ENCODE results near the gene PHACTR3.

GRCh38 chr20:59559024-59559817 lies 45.1 kb upstream of the PHACTR3 start:
- no peak for TF ChIP-seq CTCF (IDR thresholded peaks at IDR 0.05)
- TF ChIP-seq POLR2A (IDR thresholded peaks at IDR 0.05), result no peak

Measured in lower leg skin (tissue), 3 donors.